Endothelial cell of umbilical vein (primary cell): ENCODE measurements around the gene CYP19A1.
"Not testable (repeated sequence)": the region's sequence is repeated elsewhere in the genome, so short reads cannot be mapped to it uniquely, and the experiment has no call there.

Source experiments
- CTCF ChIP-seq, 2 donors: IDR thresholded peaks; 1 replicate in 1 of 2; 2 replicates in 1 of 2; pipeline ENCODE4 v1.5.1; 2011; ENCODE audit warnings: low read length in 2 of 2, mild to moderate bottlenecking in 2 of 2, moderate library complexity in 2 of 2, control low read depth in 1 of 2, inconsistent platforms in 1 of 2, low read depth in 1 of 2; ENCODE audit not compliant: insufficient read depth in 1 of 2; ENCODE audit errors: extremely low read depth in 1 of 2
- MAX ChIP-seq: IDR thresholded peaks from 2 replicates; pipeline ENCODE4 v1.6.1; 2011; ENCODE audit not compliant: insufficient read depth, insufficient read length
- POLR2A ChIP-seq: IDR thresholded peaks from 2 replicates; pipeline ENCODE4 v1.6.1; 2012; ENCODE audit warnings: low read depth, mild to moderate bottlenecking, control low read depth, low read length
- POLR2AphosphoS5 ChIP-seq: IDR thresholded peaks from 2 replicates; pipeline ENCODE4 v1.6.1; 2012; ENCODE audit warnings: low read depth, mild to moderate bottlenecking, control low read depth, low read length, moderate library complexity; ENCODE audit not compliant: insufficient read depth

- not testable (repeated sequence) for TF ChIP-seq POLR2A; POLR2AphosphoS5; CTCF (IDR thresholded peaks at IDR 0.05; ENCODE audit: extremely low read depth in 1 of 2, insufficient read depth in 1 of 2, low read depth in 1 of 2, low read length in 2 of 2); MAX
Measured at GRCh38 chr15:51261113-51261512, 77.3 kb downstream of the CYP19A1 start.
